ENCODE results near the gene MNAT1.

The MNAT1 gene

GRCh38 chr14:60970146-60970545 lies 235.6 kb downstream of the MNAT1 start:
- DNase-seq (ENCODE audit: low read depth) = no peak
- H3K4me3 ChIP-seq (ENCODE audit: control insufficient read depth, low read depth, low read length) = no peak overlapping the region
- TF ChIP-seq CTCF (IDR thresholded peaks at IDR 0.05; ENCODE audit: control insufficient read depth, insufficient read depth, low read depth, low read length, missing control alignments) = no peak

GRCh38 chr14:60971271-60971670 lies 236.7 kb downstream of the MNAT1 start:
- no peak for DNase-seq (ENCODE audit: low read depth)
- H3K4me3 ChIP-seq (ENCODE audit: control insufficient read depth, low read depth, low read length) = no peak overlapping the region
- no peak for TF ChIP-seq CTCF (IDR thresholded peaks at IDR 0.05; ENCODE audit: control insufficient read depth, insufficient read depth, low read depth, low read length, missing control alignments)

- TF ChIP-seq CTCF (IDR thresholded peaks at IDR 0.05; ENCODE audit: control insufficient read depth, insufficient read depth, low read depth, low read length, missing control alignments) = no peak
- no peak overlapping the region for H3K4me3 ChIP-seq (ENCODE audit: control insufficient read depth, low read depth, low read length)
- no peak for DNase-seq (ENCODE audit: low read depth)
Measured at GRCh38 chr14:60972295-60972694, 237.7 kb downstream of the MNAT1 start.

GRCh38 chr14:60973070-60973469 lies 238.5 kb downstream of the MNAT1 start:
- DNase-seq (ENCODE audit: low read depth) = no peak
- TF ChIP-seq CTCF (IDR thresholded peaks at IDR 0.05; ENCODE audit: control insufficient read depth, insufficient read depth, low read depth, low read length, missing control alignments) = no peak
- H3K4me3 ChIP-seq (ENCODE audit: control insufficient read depth, low read depth, low read length) = no peak overlapping the region

GRCh38 chr14:60974090-60974651 lies 239.6 kb downstream of the MNAT1 start:
- no peak for DNase-seq (ENCODE audit: low read depth)
- no peak for TF ChIP-seq CTCF (IDR thresholded peaks at IDR 0.05; ENCODE audit: control insufficient read depth, insufficient read depth, low read depth, low read length, missing control alignments)
- no peak overlapping the region for H3K4me3 ChIP-seq (ENCODE audit: control insufficient read depth, low read depth, low read length)

GRCh38 chr14:60975551-60975950 lies 241.0 kb downstream of the MNAT1 start:
- no peak for TF ChIP-seq CTCF (IDR thresholded peaks at IDR 0.05; ENCODE audit: control insufficient read depth, insufficient read depth, low read depth, low read length, missing control alignments)
- H3K4me3 ChIP-seq (ENCODE audit: control insufficient read depth, low read depth, low read length) = no peak overlapping the region
- no peak for DNase-seq (ENCODE audit: low read depth)

GRCh38 chr14:60977847-60978246 lies 243.3 kb downstream of the MNAT1 start:
- no peak overlapping the region for H3K4me3 ChIP-seq (ENCODE audit: control insufficient read depth, low read depth, low read length)
- no peak for TF ChIP-seq CTCF (IDR thresholded peaks at IDR 0.05; ENCODE audit: control insufficient read depth, insufficient read depth, low read depth, low read length, missing control alignments)
- no peak for DNase-seq (ENCODE audit: low read depth)
